HG02588 (cell line): ENCODE data around the gene SOCS7.

ENCODE experiments used
- ATAC-seq: cut with Tn5 transposase; IDR thresholded peaks from one replicate; pipeline ENCODE4 v1.9.1; 2021; ENCODE audit warnings: mild to moderate bottlenecking, moderate library complexity; ENCODE audit not compliant: unreplicated experiment

The SOCS7 gene

DNA sequence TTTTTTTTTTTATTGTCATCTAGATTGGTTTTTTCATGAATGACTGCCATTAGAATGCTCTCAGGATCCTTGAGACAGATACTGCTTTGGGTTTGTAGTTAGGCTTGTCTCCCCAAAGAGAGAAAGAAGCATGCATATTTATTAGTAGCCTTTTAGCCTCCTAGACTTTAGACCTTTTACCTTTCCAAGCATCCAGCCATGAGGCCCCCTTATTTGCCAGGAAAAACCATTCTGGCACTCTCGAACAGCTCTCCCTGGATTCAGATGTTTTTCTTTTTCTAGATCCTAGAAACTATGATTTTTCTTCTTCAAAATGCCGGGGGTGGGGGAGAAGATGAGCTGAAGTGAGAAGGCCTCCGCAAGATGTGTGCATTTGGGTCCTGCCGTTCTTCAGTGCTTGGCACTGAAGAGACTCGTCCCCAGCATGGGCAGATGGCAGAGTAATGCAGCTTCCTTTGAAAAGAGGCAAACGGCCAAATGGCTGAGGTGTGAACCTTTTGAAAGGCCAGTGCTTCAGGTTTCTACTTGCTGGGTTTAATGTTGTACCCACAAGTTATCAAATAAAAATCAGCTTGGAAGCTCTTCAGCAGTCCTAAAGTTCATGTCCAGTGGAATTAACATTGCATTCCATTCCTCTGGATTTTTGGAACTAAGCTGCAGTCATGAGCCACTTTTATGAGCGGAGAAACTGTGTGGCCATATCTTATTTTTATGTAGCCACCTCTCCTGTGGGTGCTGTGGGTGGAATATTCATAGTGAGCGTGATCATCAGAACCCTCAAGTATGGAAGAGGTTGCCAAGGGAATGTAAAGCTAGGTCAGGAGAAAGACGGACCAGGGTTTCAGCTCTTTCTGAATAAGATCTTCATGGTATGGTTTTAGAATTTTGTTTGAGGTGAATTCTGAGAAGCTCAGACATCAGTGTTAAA is 7.2 kb downstream of the SOCS7 start:
- no peak for ATAC-seq

DNA sequence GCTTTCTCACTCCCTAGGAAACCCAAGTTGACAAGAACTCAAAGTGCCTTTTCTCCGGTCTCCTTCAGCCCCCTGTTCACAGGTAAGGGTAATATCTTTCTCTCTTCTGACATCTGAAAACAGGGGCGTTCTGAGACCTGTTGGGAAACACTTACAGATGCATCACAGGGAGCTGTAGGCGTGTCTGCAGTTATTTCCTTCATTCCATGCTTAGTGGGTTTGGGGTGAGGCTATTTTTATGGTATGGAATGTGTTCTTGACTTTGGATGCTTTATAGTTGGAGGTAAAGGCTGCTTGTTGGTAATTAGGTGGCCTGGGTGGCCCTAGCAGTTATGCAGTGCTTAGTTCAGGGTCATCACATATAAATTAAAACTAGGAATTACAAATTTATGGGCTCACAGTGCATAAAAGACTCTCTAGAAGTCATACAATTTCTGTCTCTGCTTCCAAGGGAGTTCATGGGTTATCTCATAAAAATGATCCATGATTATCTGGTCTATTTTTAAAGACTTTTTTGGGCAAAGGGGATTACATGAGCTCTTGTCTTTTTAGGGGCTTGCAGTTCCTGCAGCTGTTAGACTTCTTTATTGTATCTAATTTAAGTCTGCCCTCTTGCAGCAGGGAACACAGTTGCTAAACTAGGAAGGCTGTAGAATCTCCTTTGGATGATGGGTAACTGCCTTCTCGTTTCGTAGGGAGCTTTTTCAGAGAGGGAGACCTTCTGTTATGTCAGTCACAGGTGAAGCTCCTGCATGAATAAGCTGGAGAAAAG is 10.2 kb downstream of the SOCS7 start:
- no peak for ATAC-seq

DNA sequence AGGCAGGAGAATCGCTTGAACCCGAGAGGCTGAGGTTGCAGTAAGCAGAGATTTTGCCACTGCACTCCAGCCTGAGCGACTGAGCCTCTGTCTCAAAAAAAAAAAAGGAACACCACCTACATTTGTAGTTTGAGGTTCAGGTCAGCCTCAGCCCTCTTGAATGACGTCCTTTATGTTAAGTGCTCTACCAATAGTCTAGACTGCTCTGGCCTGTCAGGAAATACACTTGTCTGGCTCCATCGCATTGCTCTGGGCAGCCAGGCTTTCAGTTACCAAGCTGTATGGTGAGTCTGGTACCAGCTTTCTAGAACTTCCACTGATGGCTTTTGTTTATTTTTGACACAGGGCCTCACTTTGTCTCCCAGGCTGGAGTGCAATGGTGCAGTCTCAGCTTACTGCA is 11.4 kb downstream of the SOCS7 start:
- ATAC-seq: no peak

DNA sequence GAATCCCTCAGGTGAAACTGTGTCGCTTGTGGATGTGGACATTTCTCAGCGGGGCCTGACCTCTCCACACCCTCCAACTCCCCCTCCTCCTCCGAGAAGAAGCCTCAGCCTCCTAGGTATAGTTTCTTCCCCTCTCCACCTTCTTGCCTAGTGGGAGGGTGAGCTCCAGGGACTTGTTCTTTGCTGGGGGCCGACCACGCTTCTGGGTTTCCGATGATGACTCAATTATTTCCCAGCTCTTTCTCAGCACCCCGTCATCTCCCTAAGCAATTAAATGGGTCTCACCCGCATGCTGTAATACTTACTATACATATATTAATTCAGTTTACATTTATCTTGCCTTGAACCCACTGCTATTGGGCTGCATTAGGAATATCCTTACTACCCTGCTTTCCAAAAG is 13.1 kb downstream of the SOCS7 start:
- no peak for ATAC-seq

DNA sequence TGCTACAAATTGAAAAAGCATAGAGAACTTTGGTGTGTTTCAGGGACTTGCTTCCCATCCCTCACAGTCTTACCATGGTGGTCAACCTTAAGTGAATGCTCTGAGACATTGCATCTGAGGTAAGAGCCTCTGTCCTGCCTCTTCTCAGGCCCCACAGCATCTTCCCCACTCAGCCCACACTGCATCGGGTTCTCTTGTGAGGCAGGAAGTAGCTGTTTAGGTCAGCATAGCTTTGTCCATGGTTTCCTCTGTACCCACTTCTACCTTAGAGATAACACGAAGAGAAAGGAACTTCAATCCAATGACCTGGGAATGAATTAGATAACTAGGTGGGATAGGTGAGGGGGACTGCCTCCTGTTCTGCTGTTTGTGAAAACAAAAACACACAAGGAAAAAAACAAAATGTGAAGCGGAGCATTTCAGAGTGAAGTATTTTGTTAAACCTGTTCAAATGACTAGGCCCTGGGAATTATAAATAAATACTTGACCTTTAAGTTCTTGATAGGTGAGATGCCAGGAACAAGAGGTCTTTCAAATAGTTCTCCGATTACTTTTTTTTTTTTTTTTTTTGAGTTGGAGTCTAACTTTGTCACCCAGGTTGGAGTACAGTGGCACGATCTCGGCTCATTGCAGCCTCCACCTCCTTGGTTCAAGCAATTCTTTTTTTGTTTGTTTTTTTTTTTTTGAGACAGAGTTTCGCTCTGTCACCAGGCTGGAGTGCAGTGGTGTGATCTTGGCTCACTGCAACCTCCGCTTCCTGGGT is 17.7 kb downstream of the SOCS7 start:
- ATAC-seq: no peak

DNA sequence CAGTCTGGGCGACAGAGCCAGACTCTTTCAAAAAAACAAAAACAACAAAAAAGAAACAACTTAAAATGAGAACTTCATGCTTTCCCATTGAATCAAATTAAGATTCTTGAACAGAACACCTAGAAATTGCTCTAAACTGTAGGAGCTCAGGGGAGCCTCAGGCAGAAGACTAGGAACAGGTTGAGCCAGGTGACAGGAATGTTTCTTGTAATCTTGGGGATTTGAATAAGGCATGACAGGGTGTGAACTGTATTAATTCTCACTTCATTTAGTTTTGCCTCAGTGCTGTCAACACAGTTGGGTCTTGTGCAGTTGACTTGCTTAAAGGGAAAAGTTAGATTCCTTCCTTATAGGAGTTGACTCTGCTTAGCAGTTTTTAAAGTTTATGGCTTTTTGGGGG is 27.8 kb downstream of the SOCS7 start:
- no peak for ATAC-seq

DNA sequence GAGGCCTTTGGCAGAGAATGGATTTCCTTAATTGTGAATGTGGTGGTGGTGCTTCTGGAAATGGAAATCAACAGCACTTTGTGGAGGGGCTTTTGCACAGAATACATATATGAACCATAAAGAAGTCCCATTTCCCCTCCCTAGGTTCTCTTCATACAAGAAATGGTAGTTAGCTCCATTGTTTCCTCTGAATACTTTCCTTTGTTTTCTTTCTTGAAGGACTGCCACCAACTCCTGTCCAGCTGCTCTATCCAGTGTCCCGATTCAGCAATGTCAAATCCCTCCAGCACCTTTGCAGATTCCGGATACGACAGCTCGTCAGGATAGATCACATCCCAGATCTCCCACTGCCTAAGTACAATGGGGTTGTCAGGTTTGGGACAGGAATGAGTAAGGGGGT is 43.4 kb downstream of the SOCS7 start:
- no peak for ATAC-seq

DNA sequence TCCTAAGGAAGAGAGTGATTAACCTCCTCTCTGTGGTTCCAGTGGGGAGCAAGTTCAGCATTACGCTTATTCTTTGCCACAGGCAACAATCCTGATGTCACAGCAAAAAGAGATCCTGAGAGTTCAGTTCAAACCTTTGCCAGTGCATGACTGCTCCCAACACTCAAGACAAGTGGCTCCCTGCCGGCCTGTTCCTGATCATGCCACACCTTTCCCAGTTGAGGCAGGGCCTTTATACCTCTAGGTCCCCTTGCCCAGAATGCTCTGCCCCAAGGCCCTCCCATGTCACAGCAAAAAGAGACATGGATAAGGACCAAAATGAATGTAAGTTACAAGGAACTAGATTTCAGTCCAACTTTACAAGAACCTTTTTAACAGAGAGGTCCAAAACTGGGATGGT is 45.6 kb downstream of the SOCS7 start:
- ATAC-seq: no peak

DNA sequence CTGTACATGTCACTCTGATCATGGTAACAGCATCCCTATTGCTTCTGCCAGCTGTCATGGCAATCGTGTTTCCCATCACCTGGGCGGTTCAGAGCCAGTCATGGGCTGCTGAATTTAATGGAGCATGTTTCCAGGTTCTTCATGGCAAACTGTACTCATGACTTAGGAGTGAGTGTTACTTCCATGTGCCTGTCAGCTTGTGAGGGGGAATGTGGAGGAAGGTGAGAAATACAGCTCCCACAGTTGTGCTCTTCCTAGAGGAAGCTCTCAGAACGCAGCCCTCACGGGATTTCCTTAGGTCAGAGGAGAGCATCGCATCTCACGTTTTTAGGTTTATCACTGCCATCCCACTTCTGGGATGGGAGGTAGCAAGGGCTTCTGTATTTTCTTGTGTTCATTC is 48.6 kb downstream of the SOCS7 start:
- no peak for ATAC-seq

DNA sequence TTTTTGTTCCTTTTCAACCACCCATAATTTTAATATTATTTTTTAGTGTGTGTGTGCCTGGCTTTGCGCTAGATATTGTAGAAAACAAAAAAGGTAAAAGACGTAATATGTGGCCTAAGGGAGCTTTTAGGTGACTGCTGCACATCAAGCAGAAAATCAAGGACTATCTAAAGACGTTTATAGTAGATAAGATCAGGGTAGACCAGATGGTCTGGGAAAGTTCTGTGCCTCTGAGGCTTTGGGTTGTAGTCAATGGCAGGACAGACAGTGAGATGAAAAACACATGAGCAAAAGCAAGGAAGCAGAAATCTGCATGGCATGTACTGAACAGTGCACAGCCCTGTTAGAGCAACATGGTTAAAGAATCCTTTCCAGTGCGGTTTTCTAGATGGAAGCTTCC is 49.8 kb downstream of the SOCS7 start:
- ATAC-seq: no peak

DNA sequence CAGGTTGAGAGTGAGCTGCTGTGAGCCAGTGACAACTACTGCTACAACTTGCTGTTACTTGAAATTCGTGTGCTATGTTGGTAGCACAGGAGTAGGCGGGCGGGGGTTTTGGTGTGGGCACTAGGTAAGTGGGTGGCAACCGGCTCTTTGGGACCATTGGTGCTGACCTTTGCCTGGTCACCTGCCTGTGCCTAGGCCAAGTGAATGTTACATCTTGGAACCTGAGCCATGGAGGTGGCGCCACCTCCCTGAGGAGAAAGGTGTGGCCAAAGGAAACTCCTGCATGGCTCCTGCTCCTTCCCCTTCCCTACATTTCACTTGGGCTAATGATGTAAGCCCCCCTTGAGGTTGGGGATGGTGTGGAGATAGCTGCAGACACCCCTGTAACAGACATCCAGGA is 51.3 kb downstream of the SOCS7 start:
- no peak for ATAC-seq

DNA sequence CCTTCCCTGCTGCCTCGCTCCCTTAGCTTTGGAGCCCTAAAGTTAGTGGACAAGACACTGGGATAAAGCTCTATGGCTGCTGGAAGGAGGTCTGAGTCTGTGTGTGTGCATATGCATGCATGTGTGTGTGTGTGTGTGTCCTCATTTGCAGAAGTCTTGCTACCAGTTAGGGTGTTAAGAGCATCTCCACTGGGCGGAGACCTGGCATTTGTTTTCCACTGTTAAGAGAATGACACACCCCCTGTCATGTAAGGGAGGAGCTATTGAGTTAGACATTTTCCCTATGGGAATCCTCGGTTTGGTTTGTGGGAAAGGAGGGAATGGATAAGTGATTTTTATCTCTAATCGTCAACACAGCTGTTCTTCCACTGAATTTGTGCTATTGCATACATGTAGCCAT is 51.8 kb downstream of the SOCS7 start:
- no peak for ATAC-seq

DNA sequence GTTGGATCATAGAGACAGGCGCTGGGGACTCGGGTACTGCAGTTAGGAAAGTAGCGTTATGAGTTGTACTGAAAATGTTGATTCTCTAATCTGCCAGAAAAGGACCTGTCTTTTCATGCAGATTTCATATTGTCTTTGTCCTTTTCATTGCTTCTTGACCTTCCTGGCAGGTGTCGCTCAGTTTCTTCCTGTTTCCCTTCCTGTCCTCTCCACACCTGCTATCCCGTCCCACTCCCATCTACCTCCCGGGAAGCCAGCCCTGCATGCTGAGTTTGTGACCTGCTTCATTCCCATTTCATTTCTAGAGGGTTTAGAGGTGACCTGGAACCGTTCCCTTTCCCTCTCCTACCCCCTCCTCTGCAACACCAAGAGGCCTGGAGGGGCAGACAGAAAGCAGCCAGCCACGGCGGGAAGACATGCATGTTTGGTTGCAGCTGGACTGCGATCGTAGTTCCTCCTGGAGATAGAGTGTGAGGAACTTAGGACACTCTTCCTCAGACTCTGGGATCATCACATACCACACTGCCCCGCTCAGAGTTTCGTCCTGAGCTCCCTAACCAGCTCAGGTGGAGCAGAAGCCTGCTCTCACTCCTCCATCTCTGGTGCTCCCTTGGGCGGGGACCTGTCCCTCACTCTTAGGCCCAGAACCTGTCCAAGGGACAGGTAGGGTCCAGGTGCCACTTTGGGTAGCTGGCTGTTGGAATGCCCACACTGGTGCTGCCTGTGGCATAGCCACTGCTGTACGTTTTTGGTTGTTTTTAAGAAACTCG is 52.7 kb downstream of the SOCS7 start:
- ATAC-seq: no peak

DNA sequence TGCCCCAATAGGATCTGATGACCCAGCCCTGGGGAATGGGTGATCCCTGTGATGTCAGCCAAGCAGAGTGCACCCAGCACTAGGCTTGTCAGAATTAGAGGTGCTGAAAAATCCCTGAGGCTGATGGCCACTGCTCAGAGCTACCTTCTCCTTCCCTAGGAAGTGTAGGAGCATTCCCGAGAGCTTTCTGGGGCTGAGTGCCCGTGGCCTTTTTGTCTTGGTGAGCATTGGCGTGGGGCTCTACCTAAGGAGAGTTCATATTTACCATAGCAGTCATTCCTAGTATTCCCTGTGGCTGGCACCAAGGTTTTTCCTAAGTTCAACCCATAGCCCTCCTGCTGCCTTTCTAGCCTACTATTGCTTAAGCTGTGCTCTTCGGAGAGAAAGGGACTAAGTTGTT is 54.0 kb downstream of the SOCS7 start:
- no peak for ATAC-seq

DNA sequence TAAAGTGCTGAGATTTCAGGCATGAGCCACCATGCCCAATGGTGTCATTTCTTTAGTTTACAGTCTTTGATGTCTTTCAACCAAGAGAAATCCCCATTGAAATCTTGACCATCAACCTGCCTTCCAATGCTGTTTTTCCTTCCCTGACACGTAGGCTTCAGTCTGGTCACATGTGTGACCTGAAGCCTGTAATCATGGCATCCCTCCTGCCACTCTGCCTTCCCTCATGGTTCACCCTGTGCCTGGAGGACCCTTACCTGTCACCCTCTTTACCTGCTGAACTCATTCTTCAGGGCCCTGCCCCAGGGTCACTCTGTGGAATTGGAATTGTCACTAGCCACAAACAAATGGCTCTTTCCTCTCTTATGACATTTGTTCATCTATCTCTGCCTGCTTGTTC is 58.6 kb downstream of the SOCS7 start:
- ATAC-seq: no peak

DNA sequence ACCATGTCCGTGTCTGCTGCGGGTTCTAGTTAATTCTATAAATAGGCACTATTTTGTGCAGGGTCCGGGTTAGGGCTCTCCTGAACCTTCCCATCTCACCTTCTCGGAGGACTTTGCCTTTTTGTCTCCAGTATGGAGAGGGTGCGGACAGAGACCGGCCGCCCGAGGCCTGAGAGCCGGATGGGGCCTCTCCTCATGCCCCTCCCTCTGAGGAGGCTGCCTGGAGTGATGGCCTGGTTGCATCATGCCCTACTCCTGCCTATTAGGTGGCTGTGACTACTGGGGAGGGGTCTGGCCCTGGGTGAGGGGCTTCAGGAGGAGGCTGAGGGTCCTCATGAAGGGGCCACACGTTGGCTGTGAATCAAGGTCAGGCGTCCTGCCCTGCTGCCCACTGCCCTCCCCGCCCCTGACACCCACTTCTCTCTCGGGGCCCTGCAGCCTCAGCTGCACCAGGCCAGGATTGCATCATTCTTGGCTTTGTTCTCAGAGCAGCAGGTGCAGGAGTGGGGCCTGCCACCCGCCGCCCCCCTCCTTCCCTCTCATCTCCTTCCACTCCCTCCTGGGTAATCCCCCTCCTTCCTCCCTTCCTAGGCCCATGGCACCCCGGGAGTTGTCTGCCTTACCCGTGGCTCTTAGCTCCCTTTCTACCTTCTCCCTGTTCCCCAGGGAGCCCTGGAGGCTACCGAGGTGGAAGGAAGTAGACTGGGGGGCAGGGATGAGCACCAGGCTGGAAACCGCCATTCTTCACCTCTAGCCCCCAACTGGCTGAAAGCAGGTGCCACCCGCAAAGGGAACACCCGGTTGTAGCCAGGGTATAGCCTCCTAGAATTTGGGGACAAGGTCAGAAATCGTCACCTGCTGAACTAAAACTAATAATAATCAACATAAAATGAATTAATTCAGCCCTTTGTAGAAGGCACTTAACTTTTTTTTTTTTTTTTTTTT is 63.9 kb downstream of the SOCS7 start:
- no peak for ATAC-seq

DNA sequence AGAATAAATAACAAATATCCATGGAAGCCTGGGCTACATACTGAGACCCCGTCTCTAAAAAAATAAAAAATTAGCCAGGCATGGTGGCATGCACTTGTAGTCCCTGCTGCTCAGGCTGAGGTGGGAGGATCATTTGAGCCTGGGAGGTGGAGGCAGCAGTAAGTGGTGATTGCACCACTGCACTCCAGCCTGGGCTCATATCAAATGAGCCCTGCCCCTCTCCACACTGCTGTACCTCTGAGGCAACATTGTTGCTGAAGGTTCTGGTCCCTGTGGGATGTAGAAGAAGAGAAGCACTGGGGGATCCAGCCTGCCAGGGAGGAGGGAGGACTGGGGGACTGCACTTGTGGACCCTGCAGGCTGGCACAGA is 65.2 kb downstream of the SOCS7 start:
- no peak for ATAC-seq

DNA sequence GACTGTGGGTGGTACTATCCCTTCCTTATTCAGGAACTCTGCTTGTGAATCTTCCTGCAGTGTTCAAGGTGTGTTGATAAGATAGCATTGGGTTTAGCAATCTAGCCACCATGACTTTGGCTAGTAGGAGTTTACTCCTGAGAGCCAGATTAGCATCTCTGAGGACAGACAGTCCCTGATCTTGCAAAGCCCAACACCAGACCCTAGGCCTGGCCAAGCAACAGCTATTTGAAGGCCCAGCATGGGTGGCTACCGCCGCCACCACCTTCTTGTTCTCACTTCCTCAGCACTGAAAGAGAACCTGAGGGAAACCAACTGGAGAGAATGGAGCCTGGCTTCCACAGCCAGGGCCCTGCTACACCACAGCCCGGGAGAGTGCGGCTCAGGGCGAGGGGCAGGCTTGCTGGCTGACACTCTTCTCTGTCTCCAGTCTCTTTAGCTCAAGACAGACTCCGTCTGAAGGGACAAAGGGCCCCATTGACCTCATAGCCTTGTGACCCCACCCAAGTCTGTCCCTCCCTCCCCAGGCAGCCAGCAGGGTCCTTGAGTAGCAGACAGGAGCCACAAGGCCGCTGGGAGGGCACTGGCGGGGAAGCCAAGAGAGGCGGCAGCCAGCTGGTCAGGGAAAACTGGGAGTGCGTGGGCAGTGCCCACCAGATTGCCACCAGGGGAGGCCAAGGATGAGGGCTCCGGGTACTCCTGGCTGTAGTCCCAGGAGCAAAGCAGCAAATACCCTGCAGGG is 65.7 kb downstream of the SOCS7 start:
- no peak for ATAC-seq

DNA sequence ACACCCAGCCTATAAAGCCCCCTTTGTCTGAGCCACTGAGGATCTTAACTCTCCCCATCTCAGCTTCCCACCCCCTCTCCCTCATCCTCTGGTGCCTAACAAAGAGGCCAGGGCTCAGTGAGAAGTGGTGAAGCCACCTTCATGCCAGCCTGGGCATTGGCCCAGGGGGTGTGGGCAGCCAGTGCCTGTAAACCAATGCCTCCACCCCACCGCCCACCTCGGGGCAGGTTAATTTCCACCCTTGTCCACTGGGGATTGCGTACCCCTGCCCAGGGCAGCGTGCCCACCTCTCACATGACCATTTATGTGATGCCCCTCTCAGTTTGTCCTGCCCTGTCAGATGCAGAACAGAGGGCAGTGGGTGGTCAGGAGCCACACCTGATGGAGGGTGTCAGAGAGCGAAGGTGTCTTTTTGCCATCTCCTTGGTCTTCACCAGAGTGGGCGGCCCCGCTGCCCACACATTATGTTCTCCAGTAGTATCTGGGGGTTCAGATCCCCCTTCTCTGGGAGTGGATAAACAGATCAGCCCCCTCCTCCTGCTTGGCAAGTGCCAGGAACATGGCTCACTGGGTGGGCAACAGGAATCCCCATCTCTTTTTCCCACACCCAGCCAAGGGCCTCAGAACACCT is 66.5 kb downstream of the SOCS7 start:
- ATAC-seq: no peak
